ENCODE data around the gene FNTB. TPM values are rescaled to one million over a fixed set of nuclear protein-coding genes. Genes with fewer than 3 reads are reported as not detected.

FNTB gene
- total and polyA plus RNA-seq, 3 donors from 2014 or later = 43.2 to 68.1 (median 52.5) TPM

- Histone ChIP-seq H3K27me3 (no peaks in the 10 kb centered on the region), H3K4me3 (no peak overlapping the region), H3K27ac (no peak overlapping the region), H3K36me3 (ENCODE audit: low read depth, missing control alignments) (no peaks in the 10 kb centered on the region), H3K9me3 (no peaks in the 10 kb centered on the region), H3K4me1 (peaks cover 9% of the 10 kb centered on the region)
- no peak for DNase-seq
- WGBS, 2 donors = 83 to 86% methylated on average over 5 of the region's 5 CpGs
- intact Hi-C loops (cut with DNase I; ENCODE audit: low total_unique reads) = no loop called here
- TF ChIP-seq POLR2A (IDR thresholded peaks at IDR 0.05) = no peak
- TF ChIP-seq CTCF (IDR thresholded peaks at IDR 0.05) = no peak
Observed at GRCh38 chr14:65010211-65010931, 23.7 kb downstream of the FNTB start.

GRCh38 chr14:65011538-65011937 lies 24.8 kb downstream of the FNTB start:
- Histone ChIP-seq H3K27ac (peak overlapping the region in 1 of 2 donors; percentile 58), H3K4me1 (peaks cover 17% of the 10 kb centered on the region), H3K36me3 (ENCODE audit: low read depth, missing control alignments) (no peaks in the 10 kb centered on the region), H3K27me3 (no peaks in the 10 kb centered on the region), H3K4me3 (no peak overlapping the region), H3K9me3 (no peaks in the 10 kb centered on the region)
- 40 to 43% methylated on average over 10 of the region's 10 CpGs for WGBS, 2 donors
- intact Hi-C loops (cut with DNase I; ENCODE audit: low total_unique reads) = no loop called here
- DNase-seq = peak; percentile 64
- TF ChIP-seq POLR2A (IDR thresholded peaks at IDR 0.05) (no peak), CTCF (IDR thresholded peaks at IDR 0.05) (no peak)

- Histone ChIP-seq H3K4me3 (no peak overlapping the region), H3K27me3 (no peaks in the 10 kb centered on the region), H3K9me3 (no peaks in the 10 kb centered on the region), H3K36me3 (ENCODE audit: low read depth, missing control alignments) (no peaks in the 10 kb centered on the region), H3K27ac (no peak overlapping the region), H3K4me1 (peaks cover 17% of the 10 kb centered on the region)
- no peak for DNase-seq
- intact Hi-C loops (cut with DNase I; ENCODE audit: low total_unique reads) = no loop called here
- WGBS, 2 donors = 63 to 72% methylated on average over 4 of the region's 4 CpGs
- no peak for TF ChIP-seq CTCF (IDR thresholded peaks at IDR 0.05)
- TF ChIP-seq POLR2A (IDR thresholded peaks at IDR 0.05) = no peak
Observed at GRCh38 chr14:65012353-65012752, 25.7 kb downstream of the FNTB start.

- no peaks in the 10 kb centered on the region for H3K36me3 ChIP-seq (ENCODE audit: low read depth, missing control alignments)
- no peaks in the 10 kb centered on the region for H3K27me3 ChIP-seq
- peak; percentile 83 for DNase-seq
- intact Hi-C loops (cut with DNase I; ENCODE audit: low total_unique reads) = no loop called here
- 59 to 67% methylated on average over 3 of the region's 3 CpGs for WGBS, 2 donors
- H3K4me3 ChIP-seq = no peak overlapping the region
- H3K4me1 ChIP-seq = peaks cover 29% of the 10 kb centered on the region
- H3K27ac ChIP-seq = peak overlapping the region in 1 of 2 donors; percentile 64
- no peaks in the 10 kb centered on the region for H3K9me3 ChIP-seq
- TF ChIP-seq CTCF (IDR thresholded peaks at IDR 0.05) (no peak), POLR2A (IDR thresholded peaks at IDR 0.05) (no peak)
Observed at GRCh38 chr14:65015391-65015790, 28.7 kb downstream of the FNTB start.

GRCh38 chr14:65016471-65016870 lies 29.8 kb downstream of the FNTB start:
- H3K4me1 ChIP-seq = peaks cover 27% of the 10 kb centered on the region
- TF ChIP-seq CTCF (IDR thresholded peaks at IDR 0.05) (no peak), POLR2A (IDR thresholded peaks at IDR 0.05) (no peak)
- WGBS, 2 donors = 66 to 77% methylated on average over 4 of the region's 4 CpGs
- peak overlapping the region; percentile 40 to 64 for H3K27ac ChIP-seq
- H3K27me3 ChIP-seq = no peaks in the 10 kb centered on the region
- H3K36me3 ChIP-seq (ENCODE audit: low read depth, missing control alignments) = no peaks in the 10 kb centered on the region
- H3K4me3 ChIP-seq = no peak overlapping the region
- no peak for DNase-seq
- H3K9me3 ChIP-seq = no peaks in the 10 kb centered on the region
- intact Hi-C loops (cut with DNase I; ENCODE audit: low total_unique reads) = no loop called here
